Endothelial cell (in vitro differentiated cells): ENCODE measurements around the gene OR11G2. TPM values are rescaled to one million over a fixed set of nuclear protein-coding genes. Genes with fewer than 3 reads are reported as not detected.
"Not testable (repeated sequence)": the region's sequence is repeated elsewhere in the genome, so short reads cannot be mapped to it uniquely, and the experiment has no call there.

Source experiments
- DNase-seq: peaks from one replicate; pipeline ENCODE4 v3.0.0; 2021; ENCODE audit warnings: low spot score
- H3K27ac Mint-ChIP-seq: one replicate; pipeline ENCODE4 v1.8.0; 2021; ENCODE audit warnings: mixed read lengths, inconsistent platforms; ENCODE audit not compliant: unreplicated experiment
- H3K27me3 Mint-ChIP-seq: one replicate; pipeline ENCODE4 v1.8.0; 2021; ENCODE audit warnings: mild to moderate bottlenecking, moderate library complexity, mixed read lengths, inconsistent platforms; ENCODE audit not compliant: unreplicated experiment
- H3K36me3 Mint-ChIP-seq: one replicate; pipeline ENCODE4 v1.8.0; 2021; ENCODE audit warnings: mild to moderate bottlenecking, low read depth, mixed read lengths, inconsistent platforms; ENCODE audit not compliant: unreplicated experiment
- H3K4me1 Mint-ChIP-seq: one replicate; pipeline ENCODE4 v1.8.0; 2021; ENCODE audit warnings: mild to moderate bottlenecking, mixed read lengths, inconsistent platforms; ENCODE audit not compliant: unreplicated experiment
- H3K4me3 Mint-ChIP-seq: one replicate; pipeline ENCODE4 v1.8.0; 2021; ENCODE audit warnings: mild to moderate bottlenecking, mixed read lengths, inconsistent platforms; ENCODE audit not compliant: unreplicated experiment
- H3K9me3 Mint-ChIP-seq: one replicate; pipeline ENCODE4 v1.8.0; 2021; ENCODE audit warnings: mixed read lengths, inconsistent platforms; ENCODE audit not compliant: unreplicated experiment
- CTCF ChIP-seq: fragments of 200-600 bp; sonication (generic); IDR thresholded peaks from one replicate; pipeline ENCODE4 v1.5.0; 2021; ENCODE audit warnings: antibody characterized with exemption; ENCODE audit not compliant: unreplicated experiment
- total RNA-seq: library from RNA; stranded (reverse); fragmentation: NEBNext Ultra II Directional; extraction: Animal tissue kit (Norgen Biotek cat#: 25700); gene quantifications from one replicate; pipeline ENCODE4 v1.2.1, GENCODE V29; 2021; ENCODE audit not compliant: unreplicated experiment

The OR11G2 gene
- total RNA-seq, 1 donor from 2014 or later, result not detected

GRCh38 chr14:20184181-20184580 is 6.5 kb upstream of the OR11G2 start:
- Mint-ChIP-seq H3K36me3 (peaks cover 4% of the 10 kb centered on the region), H3K4me3 (no peak overlapping the region), H3K9me3 (peaks cover 47% of the 10 kb centered on the region), H3K27me3 (no peaks in the 10 kb centered on the region), H3K27ac (no peak overlapping the region), H3K4me1 (no peaks in the 10 kb centered on the region)
- no peak for DNase-seq
- no peak for TF ChIP-seq CTCF

- no peak for TF ChIP-seq CTCF
- Mint-ChIP-seq H3K4me1 (no peaks in the 10 kb centered on the region), H3K27me3 (no peaks in the 10 kb centered on the region), H3K27ac (no peak overlapping the region), H3K36me3 (peaks cover 8% of the 10 kb centered on the region), H3K9me3 (peaks cover 39% of the 10 kb centered on the region), H3K4me3 (no peak overlapping the region)
- DNase-seq, result no peak
Measured at GRCh38 chr14:20191396-20191795, 700 bp downstream of the OR11G2 start.

- Mint-ChIP-seq H3K9me3 (peaks cover 31% of the 10 kb centered on the region), H3K4me3 (no peak overlapping the region), H3K27ac (no peak overlapping the region), H3K27me3 (no peaks in the 10 kb centered on the region), H3K4me1 (no peaks in the 10 kb centered on the region), H3K36me3 (peaks cover 5% of the 10 kb centered on the region)
- DNase-seq, result no peak
- TF ChIP-seq CTCF, result no peak
Measured at GRCh38 chr14:20194101-20194500, 3.4 kb downstream of the OR11G2 start.

GRCh38 chr14:20195170-20195569 is 4.5 kb downstream of the OR11G2 start:
- DNase-seq, H3K27ac Mint-ChIP-seq, H3K4me1 Mint-ChIP-seq, H3K36me3 Mint-ChIP-seq, H3K4me3 Mint-ChIP-seq, H3K27me3 Mint-ChIP-seq: not testable (repeated sequence)
- peaks cover 38% of the 10 kb centered on the region for H3K9me3 Mint-ChIP-seq

- peaks cover 38% of the 10 kb centered on the region for H3K9me3 Mint-ChIP-seq
Measured at GRCh38 chr14:20195911-20196310, 5.2 kb downstream of the OR11G2 start.

More at GRCh38 chr14:20195911-20196310, 5.2 kb downstream of the OR11G2 start:
- DNase-seq, result no peak
- Mint-ChIP-seq H3K36me3 (no peaks in the 10 kb centered on the region), H3K4me3 (no peak overlapping the region), H3K27me3 (no peaks in the 10 kb centered on the region), H3K27ac (no peak overlapping the region), H3K4me1 (no peaks in the 10 kb centered on the region)
- no peak for TF ChIP-seq CTCF
